GM23248 (cell line): Measurements from ENCODE around the gene SLC5A1. TPM values are rescaled to one million over a fixed set of nuclear protein-coding genes. Genes with fewer than 3 reads are reported as not detected.
"Not testable (repeated sequence)": the region's sequence is repeated elsewhere in the genome, so short reads cannot be mapped to it uniquely, and the experiment has no call there.

Experiments
- DNase-seq: peaks from one replicate; pipeline ENCODE4 v3.0.0-alpha.2; 2015
- H2AFZ ChIP-seq: fragments of 200-600 bp; sonication (generic); 2 replicates; pipeline ENCODE4 v1.6.1; 2016; ENCODE audit warnings: antibody characterized with exemption
- H3F3A ChIP-seq: fragments of 200-600 bp; sonication (generic); 2 replicates; pipeline ENCODE4 v1.6.1; 2016; ENCODE audit warnings: mild to moderate bottlenecking, antibody characterized with exemption, mixed run types; ENCODE audit not compliant: insufficient read depth
- H3K27ac ChIP-seq: fragments of 200-600 bp; sonication (generic); 2 replicates; pipeline ENCODE4 v1.5.1; 2016; ENCODE audit warnings: mild to moderate bottlenecking
- H3K27me3 ChIP-seq: fragments of 200-600 bp; sonication (generic); replicated peaks from 2 replicates; pipeline ENCODE4 v1.6.1; 2016; ENCODE audit warnings: mild to moderate bottlenecking; ENCODE audit not compliant: insufficient read depth
- H3K36me3 ChIP-seq: fragments of 200-600 bp; sonication (generic); 2 replicates; pipeline ENCODE4 v1.6.1; 2016; ENCODE audit warnings: low read depth, mild to moderate bottlenecking
- H3K4me1 ChIP-seq: fragments of 200-600 bp; sonication (generic); 2 replicates; pipeline ENCODE4 v1.6.1; 2016; ENCODE audit warnings: mild to moderate bottlenecking; ENCODE audit not compliant: insufficient read depth
- H3K4me2 ChIP-seq: fragments of 200-600 bp; sonication (generic); one replicate; pipeline ENCODE4 v1.6.1; 2016; ENCODE audit warnings: mild to moderate bottlenecking; ENCODE audit not compliant: unreplicated experiment
- H3K4me3 ChIP-seq: fragments of 200-600 bp; sonication (generic); 2 replicates; pipeline ENCODE4 v1.5.1; 2016; ENCODE audit warnings: mild to moderate bottlenecking
- H3K79me2 ChIP-seq: fragments of 200-600 bp; sonication (generic); 2 replicates; pipeline ENCODE4 v1.6.1; 2016; ENCODE audit warnings: mild to moderate bottlenecking; ENCODE audit not compliant: insufficient read depth
- H3K9ac ChIP-seq: fragments of 200-600 bp; sonication (generic); 2 replicates; pipeline ENCODE4 v1.6.1; 2016; ENCODE audit warnings: mild to moderate bottlenecking
- H3K9me2 ChIP-seq: fragments of 200-600 bp; sonication (generic); 2 replicates; pipeline ENCODE4 v1.6.1; 2016; ENCODE audit warnings: mixed run types, mild to moderate bottlenecking, moderate library complexity; ENCODE audit not compliant: insufficient read depth
- H3K9me3 ChIP-seq: fragments of 200-600 bp; sonication (generic); one replicate; pipeline ENCODE4 v1.6.1; 2017; ENCODE audit warnings: low read depth
- H4K20me1 ChIP-seq: fragments of 200-600 bp; sonication (generic); 2 replicates; pipeline ENCODE4 v1.6.0; 2016; ENCODE audit not compliant: insufficient read depth
- EZH2 ChIP-seq: fragments of 200-600 bp; sonication (generic); IDR thresholded peaks from 2 replicates; pipeline ENCODE4 v1.6.1; 2018; ENCODE audit warnings: antibody characterized with exemption, mild to moderate bottlenecking; ENCODE audit not compliant: insufficient read depth, poor library complexity, severe bottlenecking
- EZH2phosphoT487 ChIP-seq: fragments of 200-600 bp; sonication (generic); IDR thresholded peaks from 2 replicates; pipeline ENCODE4 v1.6.1; 2018; ENCODE audit warnings: antibody characterized with exemption, moderate library complexity, mild to moderate bottlenecking, low read depth; ENCODE audit not compliant: insufficient read depth
- WGBS, 2 experiments: methylation state at CpG; one replicate each; pipeline ENCODE4 v1.1.6; 2015 to 2017; ENCODE audit warnings: low lambda C conversion rate in 2 of 2, low coverage in 1 of 2; ENCODE audit errors: missing lambda C conversion rate in 2 of 2; 5-methylcytosine and 5-hydroxymethylcytosine counted together
- in situ Hi-C: fragments of 300-500 bp; cut with MboI; formaldehyde crosslinking; loops from 2 replicates; pipeline ENCODE4 v1.15.0; 2020
- polyA plus RNA-seq: library from polyadenylated mRNA; unstranded; fragments of >200 nt; fragmentation: Nextera tagmentation; extraction: Ambion mirVana; gene quantifications from 2 replicates; pipeline ENCODE4 v1.2.1, GENCODE V29; 2016
- total RNA-seq: library from RNA; depleted of rRNA; stranded (reverse); fragments of >200 nt; shearing (Covaris generic); gene quantifications from 2 replicates; pipeline ENCODE4 v1.2.3, GENCODE V29; 2014

The SLC5A1 gene
- total and polyA plus RNA-seq, 2 experiments from 2014 or later: not detected

DNA sequence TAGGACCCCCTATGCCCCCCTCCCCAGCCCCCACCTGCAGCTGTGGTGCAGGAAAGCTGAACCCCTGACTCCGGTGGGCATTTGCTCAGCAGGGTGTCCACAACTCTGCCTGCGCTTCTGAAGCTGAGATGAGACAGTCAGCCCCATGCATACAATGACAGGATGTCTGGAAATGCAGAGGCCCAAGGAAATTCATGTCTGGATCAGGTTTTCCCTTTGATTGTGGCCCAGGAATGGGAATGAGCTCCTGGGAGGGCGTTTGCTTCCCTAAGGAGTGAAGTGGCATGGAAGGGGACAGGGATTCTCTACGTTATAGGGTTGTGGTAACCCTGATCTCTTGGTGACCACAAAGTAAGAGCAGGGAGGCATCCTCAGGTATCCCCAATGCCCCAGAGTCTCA lies 93.8 kb downstream of the SLC5A1 start:
- H3K4me3 ChIP-seq, H3K4me1 ChIP-seq, H3K36me3 ChIP-seq, H3K4me2 ChIP-seq, DNase-seq, H3K9ac ChIP-seq, H3K9me2 ChIP-seq, in situ Hi-C loops, H4K20me1 ChIP-seq, H2AFZ ChIP-seq, H3K9me3 ChIP-seq, H3K27ac ChIP-seq, H3K79me2 ChIP-seq, H3F3A ChIP-seq: not testable (repeated sequence)
- WGBS, 2 experiments: 57% methylated on average over 4 of the region's 4 CpGs
- H3K27me3 ChIP-seq: peaks cover 14% of the 10 kb centered on the region

DNA sequence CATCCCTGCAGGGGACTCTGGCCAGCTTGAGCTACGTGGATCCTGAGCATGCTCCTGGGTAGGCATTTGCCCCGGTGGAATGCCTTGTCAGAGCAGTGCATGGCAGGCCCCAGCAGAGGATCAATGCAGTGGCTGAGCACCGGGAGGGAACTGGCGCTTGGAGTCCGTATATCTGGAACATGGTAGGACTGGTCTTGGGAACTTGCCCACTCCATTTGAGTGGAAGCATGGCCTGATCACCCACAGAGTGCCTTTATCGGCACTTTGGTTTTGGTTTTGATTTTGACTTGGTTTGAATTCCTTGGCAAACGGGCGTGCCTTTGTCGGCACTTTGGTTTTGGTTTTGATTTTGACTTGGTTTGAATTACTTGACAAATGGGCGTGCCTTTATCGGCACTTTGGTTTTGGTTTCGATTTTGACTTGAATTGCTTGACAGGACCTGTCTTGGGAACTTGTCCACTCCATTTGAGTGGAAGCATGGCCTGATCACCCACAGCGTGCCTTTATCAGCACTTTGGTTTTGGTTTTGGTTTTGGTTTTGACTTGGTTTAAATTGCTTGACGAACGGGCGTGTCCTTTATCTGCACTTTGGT lies 94.8 kb downstream of the SLC5A1 start:
- DNase-seq, in situ Hi-C loops, H3K4me3 ChIP-seq, H3K79me2 ChIP-seq, H3F3A ChIP-seq, H2AFZ ChIP-seq, H3K9me2 ChIP-seq, H4K20me1 ChIP-seq, H3K36me3 ChIP-seq, H3K4me1 ChIP-seq, H3K4me2 ChIP-seq, H3K27ac ChIP-seq, H3K9ac ChIP-seq, H3K9me3 ChIP-seq: not testable (repeated sequence)
- 79 to 80% methylated on average over 16 of the region's 16 CpGs for WGBS, 2 experiments
- H3K27me3 ChIP-seq: peaks cover 14% of the 10 kb centered on the region

DNA sequence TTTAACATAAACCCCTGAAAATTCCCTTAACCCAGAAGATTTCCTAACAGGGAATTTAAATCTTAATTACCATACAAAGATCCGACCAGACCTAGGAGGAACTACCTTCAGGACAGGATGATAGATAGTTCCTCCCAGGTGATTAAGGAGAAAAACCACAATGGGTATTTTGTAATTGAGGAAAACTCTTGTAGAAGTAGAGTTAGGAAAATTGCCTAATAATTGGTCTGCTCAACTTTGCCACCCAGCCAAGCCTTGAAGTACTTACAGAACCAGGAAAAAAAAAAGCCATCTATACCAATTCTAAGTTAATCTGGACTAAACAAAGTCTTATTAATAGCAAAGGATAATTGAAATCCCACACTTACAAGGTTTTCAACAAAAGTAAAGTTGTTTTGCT lies 95.5 kb downstream of the SLC5A1 start:
- H3K4me3 ChIP-seq, H2AFZ ChIP-seq, H3K9me3 ChIP-seq, H3K4me1 ChIP-seq, H3K79me2 ChIP-seq, H4K20me1 ChIP-seq, DNase-seq, H3K4me2 ChIP-seq, H3K9ac ChIP-seq, in situ Hi-C loops, H3F3A ChIP-seq, H3K27ac ChIP-seq, H3K36me3 ChIP-seq, H3K9me2 ChIP-seq: not testable (repeated sequence)
- 30 to 38% methylated on average over 1 of the region's 1 CpG for WGBS, 2 experiments
- H3K27me3 ChIP-seq: peaks cover 10% of the 10 kb centered on the region

DNA sequence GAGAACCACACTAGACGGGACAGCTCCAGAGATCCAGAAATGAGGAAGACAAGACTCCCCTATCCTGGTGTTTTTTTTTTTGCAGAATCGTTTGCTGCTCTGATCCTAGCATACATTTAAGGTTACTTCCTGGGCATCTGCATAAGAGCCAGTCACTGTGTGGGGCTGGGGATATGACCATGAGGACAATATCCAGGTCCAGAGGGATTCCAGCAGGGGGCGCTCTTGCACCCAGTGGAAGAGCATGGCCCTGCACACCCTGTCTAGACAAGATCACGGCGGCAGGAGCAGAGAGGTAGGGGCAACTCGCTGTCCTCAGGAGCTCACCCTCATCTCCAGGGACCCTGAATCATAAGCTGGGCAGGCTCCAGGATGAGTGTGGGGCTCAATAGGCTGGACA lies 97.6 kb downstream of the SLC5A1 start:
- H3K27ac ChIP-seq, H3K4me2 ChIP-seq, H3K4me3 ChIP-seq, H3K4me1 ChIP-seq, DNase-seq, H3K9me2 ChIP-seq, H3K79me2 ChIP-seq, H2AFZ ChIP-seq, H3F3A ChIP-seq, H3K9me3 ChIP-seq, H3K36me3 ChIP-seq, in situ Hi-C loops, H4K20me1 ChIP-seq, H3K9ac ChIP-seq: not testable (repeated sequence)
- WGBS, 2 experiments: 12 to 13% methylated on average over 6 of the region's 6 CpGs
- peaks cover 10% of the 10 kb centered on the region for H3K27me3 ChIP-seq

DNA sequence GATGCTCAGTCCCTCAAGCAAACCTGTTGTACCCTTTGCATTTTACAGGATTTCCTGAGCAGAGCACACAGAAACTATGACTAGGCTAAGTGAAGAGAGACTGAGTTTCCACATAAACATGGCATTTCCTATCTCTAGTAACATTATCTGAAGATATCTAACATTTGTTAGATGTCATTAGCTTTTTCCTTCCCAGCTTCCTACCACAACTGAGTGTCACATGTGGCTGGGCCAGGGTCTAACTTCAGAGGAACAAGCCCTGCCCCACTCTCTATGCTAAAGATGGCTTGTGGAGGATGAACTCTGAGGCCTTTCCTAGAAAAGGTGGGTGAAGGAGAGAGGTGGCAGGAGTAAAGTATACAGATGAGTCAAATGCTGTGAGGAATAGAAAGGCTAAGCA lies 99.5 kb downstream of the SLC5A1 start:
- no peaks in the 10 kb centered on the region for H4K20me1 ChIP-seq
- no peak for DNase-seq
- H3K9me2 ChIP-seq: no peaks in the 10 kb centered on the region
- no peaks in the 10 kb centered on the region for H3F3A ChIP-seq
- no peak overlapping the region for H3K9ac ChIP-seq
- no peak overlapping the region for H2AFZ ChIP-seq
- no peaks in the 10 kb centered on the region for H3K9me3 ChIP-seq
- peaks cover 10% of the 10 kb centered on the region for H3K27me3 ChIP-seq
- H3K4me1 ChIP-seq: no peaks in the 10 kb centered on the region
- H3K27ac ChIP-seq: no peak overlapping the region
- no peak overlapping the region for H3K4me3 ChIP-seq
- H3K79me2 ChIP-seq: no peaks in the 10 kb centered on the region
- no peak overlapping the region for H3K4me2 ChIP-seq
- no peaks in the 10 kb centered on the region for H3K36me3 ChIP-seq
- TF ChIP-seq EZH2phosphoT487: no peak
- TF ChIP-seq EZH2: no peak
- in situ Hi-C loops: no loop called here
